H1 (cell line): ENCODE data around the gene PDE9A. TPM values are rescaled to one million over a fixed set of nuclear protein-coding genes. Genes with fewer than 3 reads are reported as not detected.

ENCODE experiments used
- SP1 ChIP-seq: IDR thresholded peaks from 2 replicates; pipeline ENCODE4 v1.6.1; 2011; ENCODE audit warnings: low read depth, low read length
- polyA plus RNA-seq, 7 experiments: library from polyadenylated mRNA; depleted of rRNA in 3 of 7; stranded (reverse) in 5 of 7; unstranded in 2 of 7; fragments of >200 nt in 5 of 7; fragments of 200-250 nt in 2 of 7; gene quantifications; 1 replicate in 5 of 7; 2 replicates in 1 of 7; 4 replicates in 1 of 7; pipeline versions ENCODE4 v1.2.1 to v1.2.3, GENCODE V29; 2011 to 2013; ENCODE audit warnings: missing spikeins in 2 of 7, mixed read lengths in 2 of 7
- total RNA-seq: library from RNA; stranded (reverse); fragmentation: NEBNext Ultra II Directional; extraction: Animal tissue kit (Norgen Biotek cat#: 25700); gene quantifications from 2 replicates; pipeline ENCODE4 v1.2.1, GENCODE V29; 2021

Gene PDE9A
- total and polyA plus RNA-seq, 2 of the 8 experiments (the other 6 are each of a cell fraction or from before 2014, with no cell fraction given), result 39.2 to 45.9 TPM

GRCh38 chr21:42818328-42818749 lies 164.9 kb downstream of the PDE9A start (continued):
- TF ChIP-seq SP1, result no peak
